Spleen (tissue), 7 donors: Measurements from ENCODE around the gene DUSP3.

Experiments
- CTCF ChIP-seq, 11 experiments: fragments of 200-600 bp in 7 of 11; fragments of 450-650 bp in 4 of 11; sonication (generic) in 4 of 11; IDR thresholded peaks in 8 of 11; conservative IDR thresholded peaks in 3 of 11; 1 replicate in 7 of 11; 2 replicates in 4 of 11; pipeline versions ENCODE4 v1.4.0 to v1.8.0; 2016 to 2021; ENCODE audit warnings: antibody characterized with exemption in 11 of 11, inconsistent platforms in 4 of 11, mild to moderate bottlenecking in 1 of 11
- POLR2A ChIP-seq, 3 donors: fragments of 450-650 bp; IDR thresholded peaks; one replicate each; pipeline ENCODE4 v1.5.1; 2017; ENCODE audit warnings: antibody characterized with exemption in 3 of 3, mild to moderate bottlenecking in 1 of 3
- POLR2AphosphoS5 ChIP-seq, 3 donors: sonication (generic); formaldehyde crosslinking; IDR thresholded peaks; one replicate each; pipeline ENCODE4 v1.5.1; 2017; ENCODE audit warnings: antibody characterized with exemption in 3 of 3
- donor health status: DM: no; HTN: no; CAD: no; lungs with moderate emphysema.
- donor health status: DM: no; HTN: no; CAD: no.
- donor health status: DM: no; HTN: no; CAD: no.

DNA sequence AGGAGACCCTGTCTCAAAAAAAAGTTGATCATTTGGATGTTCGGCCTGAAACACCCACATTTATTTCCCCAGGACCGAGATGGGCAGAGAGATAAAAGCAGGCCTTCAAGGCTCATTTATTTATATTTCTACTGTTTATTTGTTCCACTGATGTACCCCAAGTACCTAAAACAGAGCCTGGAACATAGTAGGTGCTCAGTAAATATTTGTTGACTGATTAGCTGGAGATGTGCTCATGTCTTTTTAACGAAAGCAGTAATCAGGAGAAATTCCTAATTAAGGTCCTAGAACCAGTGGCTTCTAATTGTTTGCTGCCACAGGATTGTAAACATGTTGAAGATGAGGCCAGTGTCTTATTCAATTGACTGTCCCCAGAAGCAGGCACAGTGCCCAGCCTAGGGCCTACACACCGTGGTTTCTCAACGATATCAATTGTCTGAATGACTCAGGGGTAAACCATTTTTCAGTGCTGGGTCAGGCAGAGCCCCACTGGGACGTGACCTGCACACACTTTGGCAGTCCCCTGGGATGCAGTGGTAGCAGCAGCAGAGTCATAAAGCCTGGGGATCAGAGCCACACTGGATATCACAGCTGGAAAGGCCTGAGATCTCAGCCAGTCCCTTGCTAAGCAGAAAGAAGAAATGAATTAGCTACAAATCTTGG is 54.9 kb downstream of the DUSP3 start:
- no peak for TF ChIP-seq CTCF (IDR thresholded peaks at IDR 0.05 in 8 of 11, conservative IDR thresholded peaks at IDR 0.05 in 3 of 11)
- no peak for TF ChIP-seq POLR2AphosphoS5 (IDR thresholded peaks at IDR 0.05)
- TF ChIP-seq POLR2A (IDR thresholded peaks at IDR 0.05) = no peak
